RCC 7860 (cell line): Measurements from ENCODE around the gene AP1M2.

Source experiments
- DNase-seq: peaks from one replicate; pipeline ENCODE4 v3.0.0-alpha.2; 2015; ENCODE audit warnings: low spot score
- FAIRE-seq: peaks from 2 replicates; lab custom pipeline; 2012; peaks lifted over from hg19 to GRCh38; lab: Jason Lieb, UNC

Gene AP1M2

DNA sequence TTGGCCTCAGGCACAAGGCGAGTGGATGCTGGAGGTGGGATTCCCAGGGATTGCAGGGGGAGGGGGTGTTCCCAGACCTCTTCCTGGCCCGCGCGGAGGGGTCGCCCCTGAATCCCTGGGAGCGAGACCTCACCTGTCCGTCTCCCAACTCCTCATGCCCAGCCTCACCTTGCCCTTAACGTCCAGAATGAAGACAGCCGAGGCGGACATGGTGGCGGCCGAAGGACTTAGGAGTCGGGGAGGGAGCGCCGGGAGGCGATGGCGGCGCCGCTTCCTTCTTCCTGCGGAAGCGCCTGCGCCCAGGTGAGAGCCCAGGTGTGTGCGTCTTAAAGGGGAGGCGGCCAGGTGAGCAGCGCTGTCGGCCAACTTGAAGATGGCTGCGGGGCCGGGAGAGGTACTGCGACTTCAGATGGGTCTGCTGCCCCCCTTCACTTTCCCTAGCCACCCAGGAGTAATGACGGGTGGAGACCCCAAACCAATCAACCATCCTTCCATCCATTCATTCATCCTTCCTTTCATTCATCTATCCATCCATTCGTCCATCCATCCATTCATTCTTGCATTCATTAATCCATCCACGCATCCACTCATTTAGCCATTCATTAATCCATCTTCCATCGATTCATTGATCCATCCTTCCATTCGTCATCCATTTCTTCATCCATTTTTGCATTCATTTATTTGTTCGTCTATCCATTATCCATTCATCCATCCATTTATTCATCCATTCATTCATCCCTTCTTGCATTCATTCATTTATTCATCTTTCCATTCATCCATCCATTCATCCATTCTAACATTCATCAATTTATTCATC is at the start of gene AP1M2:
Gene AP1M2 (minus strand): TSS at position 291 of the 817 bp plus-strand sequence. CDS start 81 bp downstream, at position 210.
- DNase-seq = no peak

DNA sequence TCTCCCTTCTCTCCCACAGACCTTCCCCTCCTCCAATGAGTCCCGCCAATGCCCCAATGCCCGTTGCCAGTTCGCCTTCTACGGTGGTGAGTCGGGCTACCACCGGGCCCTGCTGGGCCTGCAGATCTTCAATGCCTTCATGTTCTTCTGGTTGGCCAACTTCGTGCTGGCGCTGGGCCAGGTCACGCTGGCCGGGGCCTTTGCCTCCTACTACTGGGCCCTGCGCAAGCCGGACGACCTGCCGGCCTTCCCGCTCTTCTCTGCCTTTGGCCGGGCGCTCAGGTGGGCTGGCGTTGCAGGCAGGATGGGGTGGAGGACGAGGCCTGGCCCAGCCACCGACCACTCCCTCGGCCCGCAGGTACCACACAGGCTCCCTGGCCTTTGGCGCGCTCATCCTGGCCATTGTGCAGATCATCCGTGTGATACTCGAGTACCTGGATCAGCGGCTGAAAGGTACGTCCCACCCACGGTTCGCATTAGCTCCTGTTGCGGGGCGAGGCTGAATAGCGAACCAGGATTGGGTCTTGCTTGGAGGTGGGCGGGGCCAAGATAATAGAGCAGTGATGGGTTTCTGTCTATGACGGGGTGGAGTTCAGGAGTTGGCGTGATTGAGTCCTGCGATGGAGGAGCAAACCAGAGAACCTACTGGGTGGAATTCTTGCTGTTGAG is 49.3 kb upstream of the AP1M2 start:
- no peak for FAIRE-seq
- no peak for DNase-seq

More for the DNA sequence above, at the start of gene AP1M2:
- no peak for FAIRE-seq

- DNase-seq (no peak), FAIRE-seq (no peak)
Observed at GRCh38 chr19:10634963-10635362, 47.9 kb upstream of the AP1M2 start.

DNA sequence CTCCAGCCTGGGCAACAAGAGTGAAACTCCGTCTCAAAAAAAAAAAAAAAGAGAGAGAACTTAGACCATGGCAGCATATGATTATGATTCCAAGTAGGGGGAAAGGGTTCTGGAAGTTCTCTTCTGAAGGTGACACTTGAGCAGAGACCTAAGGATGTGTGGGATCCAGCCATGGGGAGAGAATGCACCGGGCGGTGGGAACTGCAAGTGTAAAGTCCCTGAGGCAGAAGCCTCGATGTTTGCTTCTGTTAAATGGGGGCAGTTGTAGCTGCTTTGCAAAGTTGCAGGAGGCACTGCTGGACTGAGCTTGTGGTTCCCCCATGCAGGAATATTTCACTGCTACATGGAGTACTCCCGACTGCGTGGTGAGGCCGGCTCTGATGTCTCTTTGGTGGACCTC is 47.3 kb upstream of the AP1M2 start:
- FAIRE-seq = no peak
- no peak for DNase-seq

GRCh38 chr19:10631874-10632273 is 44.8 kb upstream of the AP1M2 start:
- DNase-seq = no peak
- FAIRE-seq = no peak

DNA sequence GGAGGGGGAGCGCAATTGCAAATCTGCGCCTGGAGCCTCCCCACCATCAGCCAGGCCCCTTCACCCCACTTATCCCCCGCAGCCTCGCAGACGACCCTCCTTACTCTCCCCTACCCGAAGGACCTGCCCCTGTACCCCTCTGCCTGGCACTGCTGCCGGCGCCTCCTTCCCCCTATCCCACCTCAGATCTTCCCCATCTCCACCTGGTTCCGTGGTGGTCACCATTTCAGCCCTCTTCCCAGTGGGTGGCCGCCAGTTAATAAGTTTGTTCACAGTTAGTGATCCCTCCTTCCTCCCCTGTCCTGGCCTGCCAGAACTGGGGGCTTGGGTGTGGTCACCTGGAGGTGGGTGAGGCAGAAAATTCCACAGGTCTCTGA is 38.6 kb upstream of the AP1M2 start:
- FAIRE-seq = no peak
- DNase-seq = no peak

DNA sequence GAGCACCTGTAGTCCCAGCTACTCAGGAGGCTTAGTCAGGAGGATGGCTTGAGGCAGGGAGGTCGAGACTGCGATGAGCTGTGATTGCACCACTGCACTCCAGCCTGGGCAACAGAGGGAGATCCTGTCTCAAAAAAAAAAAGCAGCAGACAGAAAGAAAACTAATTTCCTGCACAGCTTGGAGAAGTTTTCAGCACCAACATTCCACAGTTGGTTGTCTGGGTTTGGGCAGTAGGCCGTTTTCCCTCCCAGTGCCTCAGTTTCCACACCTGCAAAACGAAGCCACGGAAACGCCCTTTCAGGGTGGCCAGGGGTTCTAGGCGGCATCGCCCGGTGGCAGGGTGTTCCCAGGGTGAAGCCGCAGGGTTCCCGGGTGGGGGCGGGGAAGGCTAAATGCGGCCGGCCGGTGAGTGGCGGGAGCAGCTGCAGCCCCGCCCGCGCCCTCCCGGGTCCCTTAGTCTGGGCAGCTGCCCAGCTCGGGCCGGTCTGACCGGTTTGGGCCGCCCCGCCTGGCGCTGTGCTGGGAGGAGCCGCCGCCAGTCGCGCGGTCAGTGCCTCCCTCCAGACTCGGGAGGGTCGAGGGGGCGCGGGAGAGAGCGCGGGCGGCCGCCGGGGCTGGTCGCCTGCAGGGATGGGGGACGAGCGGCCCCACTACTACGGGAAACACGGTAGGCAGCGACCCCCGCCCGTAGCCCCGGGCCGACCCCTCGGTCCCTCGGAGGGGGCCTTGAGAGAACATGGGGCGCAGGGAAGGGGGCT is 38.1 kb upstream of the AP1M2 start, which contains the start of gene SLC44A2:
Gene SLC44A2 (plus strand): TSS at position 551 of the 759 bp plus-strand sequence. CDS start 81 bp downstream, at position 632.
- DNase-seq (peak; percentile 39), FAIRE-seq (no peak)

DNA sequence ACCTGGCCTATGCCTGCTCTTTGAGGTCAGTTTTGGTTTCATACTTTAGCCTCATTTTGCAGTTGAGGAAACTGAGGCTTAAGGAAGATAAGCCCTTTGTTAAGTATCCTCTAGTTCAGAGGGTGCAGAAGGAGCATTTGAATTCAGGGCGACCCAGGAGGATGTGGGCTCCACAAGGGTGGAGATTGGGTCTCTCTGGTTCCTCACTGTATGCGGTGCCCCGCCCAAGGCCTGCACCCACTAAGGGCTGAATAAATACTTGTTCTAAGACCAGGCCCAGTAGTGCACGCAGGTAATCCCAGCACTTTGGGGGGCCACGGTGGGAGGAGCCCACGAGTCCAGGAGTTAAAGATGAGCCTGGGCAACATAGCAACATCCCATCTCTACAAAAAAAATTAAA is 37.5 kb upstream of the AP1M2 start:
- DNase-seq (no peak), FAIRE-seq (no peak)

DNA sequence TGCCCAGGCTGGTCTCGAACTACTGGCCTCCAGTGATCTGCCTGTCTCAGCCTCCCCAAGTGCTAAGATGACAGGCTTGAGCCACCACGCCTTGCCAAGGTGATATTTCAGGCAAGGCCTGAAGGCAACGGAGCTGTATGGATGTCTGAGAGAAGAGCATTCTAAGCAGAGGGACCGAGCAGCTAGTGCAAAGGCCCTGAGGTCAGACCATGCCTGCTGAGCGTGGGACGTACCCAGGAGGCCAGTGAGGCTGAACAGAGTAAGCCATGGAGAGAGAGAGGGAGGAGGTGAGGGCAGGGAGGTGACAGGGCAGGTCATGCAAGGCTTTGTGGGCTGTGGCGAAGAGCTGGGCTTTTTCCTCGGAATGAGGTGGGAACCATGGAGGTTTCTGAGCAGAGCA is 34.9 kb upstream of the AP1M2 start:
- DNase-seq = no peak
- FAIRE-seq = no peak

DNA sequence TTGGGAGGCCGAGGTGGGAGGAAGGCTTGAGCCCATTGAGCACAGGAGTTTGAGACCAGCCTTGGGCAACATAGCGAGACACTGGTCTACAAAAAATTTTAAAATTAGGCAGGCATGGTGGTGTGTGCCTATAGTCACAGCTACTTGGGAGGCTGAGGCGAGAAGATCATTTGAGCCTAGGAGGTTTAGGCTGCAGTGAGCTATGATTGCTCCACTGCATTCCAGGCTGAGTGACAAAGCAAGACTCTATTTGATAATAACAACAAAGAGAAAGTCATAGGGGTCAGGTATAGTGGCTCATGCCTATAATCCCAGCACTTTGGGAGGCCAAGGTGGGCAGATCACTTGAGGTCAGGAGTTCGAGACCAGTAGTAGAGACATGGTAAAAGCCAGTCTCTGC is 33.7 kb upstream of the AP1M2 start:
- FAIRE-seq = no peak

GRCh38 chr19:10618846-10619245 is 31.7 kb upstream of the AP1M2 start:
- FAIRE-seq (no peak), DNase-seq (no peak)

More for the DNA sequence above, 33.7 kb upstream of the AP1M2 start:
- DNase-seq = no peak

DNA sequence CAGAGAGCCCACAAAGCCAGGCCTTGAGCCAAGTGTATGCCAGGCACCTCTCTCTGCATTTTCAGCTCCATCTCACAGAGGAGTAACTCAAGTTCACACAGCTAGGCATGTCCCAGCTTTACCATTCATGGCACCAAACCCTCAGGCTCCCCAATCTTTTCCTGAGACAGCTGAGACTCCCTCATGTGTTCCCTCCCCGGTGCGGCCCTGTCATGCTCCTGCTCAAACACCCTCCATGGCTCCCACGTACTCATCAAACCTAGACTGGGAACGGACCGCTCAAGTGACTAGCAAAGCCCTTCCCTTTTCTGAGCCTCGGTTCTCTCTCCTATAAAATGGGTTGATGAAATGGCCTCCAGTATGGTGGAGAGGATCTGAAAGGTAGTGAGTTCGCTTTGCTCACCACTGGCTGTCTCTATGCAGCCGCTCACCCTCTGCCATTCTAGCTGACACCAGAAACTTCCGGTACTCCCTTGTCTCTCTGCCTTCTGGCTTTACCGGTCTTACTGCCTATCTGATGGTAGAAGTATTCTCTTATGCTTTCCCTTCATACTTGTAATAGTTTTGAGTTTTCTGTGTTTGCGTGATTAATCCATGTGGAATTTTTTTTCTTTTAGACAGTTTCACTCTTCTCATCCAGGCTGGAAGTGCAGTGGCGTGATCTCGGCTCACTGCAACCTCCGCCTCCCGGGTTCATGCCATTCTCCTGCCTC is 30.5 kb upstream of the AP1M2 start:
- no peak for DNase-seq
- no peak for FAIRE-seq

DNA sequence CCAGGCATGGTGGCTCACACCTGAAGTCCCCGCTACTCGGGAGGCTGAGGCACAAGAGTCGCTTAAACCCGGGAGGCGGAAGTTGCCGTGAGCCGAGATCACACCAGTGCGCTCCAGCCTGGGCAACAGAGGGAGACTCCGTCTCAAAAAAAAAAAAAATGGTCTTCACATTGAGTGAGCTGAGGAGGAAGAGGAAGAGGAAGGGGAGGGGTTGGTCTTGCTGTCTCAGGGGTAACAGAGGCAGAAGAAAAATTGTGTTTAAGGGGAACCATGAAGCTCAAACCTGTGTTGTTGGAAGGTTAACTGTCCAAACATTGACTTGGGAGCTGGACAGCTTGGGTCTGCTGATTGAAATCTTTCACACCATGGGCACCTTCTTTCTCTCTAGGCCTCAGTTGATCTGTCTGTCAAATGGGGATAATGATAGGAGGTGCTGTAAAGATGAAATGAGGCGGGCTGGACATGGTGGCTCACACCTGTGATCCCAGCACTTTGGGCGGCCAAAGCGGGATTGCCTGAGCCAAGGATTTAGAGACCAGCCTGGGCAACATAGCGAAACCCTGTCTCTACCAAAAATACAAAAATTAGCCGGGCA is 28.4 kb upstream of the AP1M2 start:
- no peak for DNase-seq

GRCh38 chr19:10612499-10613119 is 25.5 kb upstream of the AP1M2 start:
- no peak for DNase-seq
- no peak for FAIRE-seq

More for the DNA sequence above, 28.4 kb upstream of the AP1M2 start:
- FAIRE-seq = no peak

GRCh38 chr19:10611907-10612306 is 24.8 kb upstream of the AP1M2 start:
- FAIRE-seq = no peak
- DNase-seq = no peak

DNA sequence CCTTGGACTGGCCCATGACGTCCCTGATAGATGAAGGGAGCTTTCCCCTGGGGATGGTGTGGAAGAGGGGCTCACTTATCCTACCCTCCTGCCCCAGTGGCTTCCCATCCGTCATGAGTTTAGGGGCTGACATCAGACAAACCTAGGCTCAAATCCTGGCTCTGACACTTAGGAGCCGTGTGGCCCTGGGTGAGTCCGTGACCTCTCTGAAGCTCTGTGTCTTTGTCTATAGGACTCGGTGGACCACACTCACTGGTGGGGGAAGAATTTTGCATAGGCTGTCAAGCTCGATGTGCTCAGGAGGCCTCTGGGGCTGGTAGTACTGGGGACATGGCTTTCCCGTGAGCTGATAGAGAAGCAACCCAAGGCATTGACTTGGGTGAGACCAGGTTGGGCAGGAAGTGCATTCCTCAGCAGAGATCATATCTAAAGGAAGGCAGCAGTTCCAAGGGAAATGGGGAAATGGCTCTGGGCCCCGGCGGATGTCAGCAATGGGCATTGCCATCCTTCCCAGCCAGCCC is 17.4 kb upstream of the AP1M2 start:
- DNase-seq = no peak
- no peak for FAIRE-seq

- DNase-seq (no peak), FAIRE-seq (no peak)
Observed at GRCh38 chr19:10603873-10604459, 16.9 kb upstream of the AP1M2 start.

DNA sequence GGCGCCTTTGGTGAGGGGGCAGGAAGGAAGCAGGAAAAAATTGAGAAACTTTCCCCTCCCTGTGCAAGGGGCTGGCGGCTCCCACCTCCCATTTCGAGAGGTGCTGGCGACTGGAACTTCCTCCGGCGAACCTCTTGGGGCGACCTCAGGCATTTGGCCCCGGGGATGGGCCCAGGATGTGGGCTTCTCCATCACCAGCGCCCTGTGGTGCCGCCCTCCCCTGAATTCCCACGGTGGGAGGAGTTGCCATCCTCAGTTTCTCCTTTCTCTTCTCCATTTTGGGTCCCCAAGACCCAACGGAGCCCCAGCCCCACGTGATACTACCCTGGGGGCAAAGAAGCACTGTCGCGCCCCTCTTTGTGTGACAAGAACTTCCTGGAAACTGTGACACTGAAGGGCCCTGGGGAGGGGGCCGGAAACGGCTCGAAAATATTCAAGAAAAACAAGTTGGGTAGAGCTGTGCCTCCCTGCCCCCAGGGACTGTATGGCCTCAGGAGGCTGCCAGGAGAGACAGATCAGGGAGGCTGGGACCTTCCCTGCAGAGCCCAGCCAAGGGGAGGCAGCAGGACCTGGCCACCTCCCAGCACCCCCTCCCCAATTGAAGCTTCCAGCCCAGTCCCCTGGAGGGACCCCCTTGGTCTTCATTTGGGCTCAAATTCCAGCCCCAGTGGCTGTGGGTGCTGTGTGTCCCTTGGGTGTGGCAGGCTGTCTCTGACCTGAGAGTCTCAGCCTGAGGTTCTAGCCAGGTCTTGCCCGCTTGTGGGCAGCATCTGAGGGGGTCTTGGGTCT is 16.2 kb upstream of the AP1M2 start:
- FAIRE-seq (no peak), DNase-seq (no peak)
